ENCODE data around the gene NR3C1. TPM values are rescaled to one million over a fixed set of nuclear protein-coding genes. Genes with fewer than 3 reads are reported as not detected.
A peak's percentile ranks its signal among the peaks of the same experiment; 100 is the strongest.

The NR3C1 gene
- total RNA-seq, 1 donor from 2014 or later, result 2.3 TPM

DNA sequence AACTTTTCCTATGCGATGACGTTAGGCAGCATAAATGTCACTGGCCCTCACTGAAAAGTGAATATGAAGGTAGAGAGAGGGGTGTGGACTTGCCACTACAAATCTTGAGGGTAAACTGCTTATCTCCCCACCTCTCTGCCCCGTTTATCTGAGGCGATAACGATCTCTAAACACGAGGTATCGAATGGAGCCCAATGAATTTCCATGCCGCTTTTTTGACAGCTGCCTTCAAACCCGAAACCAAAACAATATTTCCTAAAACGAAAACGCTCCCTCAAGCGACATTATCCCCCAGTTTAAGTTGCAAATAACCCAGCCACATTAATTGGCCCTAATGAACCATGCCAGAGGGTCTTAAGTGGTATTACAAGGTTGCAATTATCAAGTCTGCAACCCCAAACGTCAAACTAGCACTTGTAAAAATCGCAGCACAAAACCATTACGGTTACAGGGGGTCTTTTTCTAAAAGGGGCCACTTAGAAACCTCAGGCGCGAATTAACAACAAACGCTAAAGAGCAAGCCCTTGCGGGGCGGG lies 1.4 kb downstream of the NR3C1 start:
- TF ChIP-seq, protein P1, sequence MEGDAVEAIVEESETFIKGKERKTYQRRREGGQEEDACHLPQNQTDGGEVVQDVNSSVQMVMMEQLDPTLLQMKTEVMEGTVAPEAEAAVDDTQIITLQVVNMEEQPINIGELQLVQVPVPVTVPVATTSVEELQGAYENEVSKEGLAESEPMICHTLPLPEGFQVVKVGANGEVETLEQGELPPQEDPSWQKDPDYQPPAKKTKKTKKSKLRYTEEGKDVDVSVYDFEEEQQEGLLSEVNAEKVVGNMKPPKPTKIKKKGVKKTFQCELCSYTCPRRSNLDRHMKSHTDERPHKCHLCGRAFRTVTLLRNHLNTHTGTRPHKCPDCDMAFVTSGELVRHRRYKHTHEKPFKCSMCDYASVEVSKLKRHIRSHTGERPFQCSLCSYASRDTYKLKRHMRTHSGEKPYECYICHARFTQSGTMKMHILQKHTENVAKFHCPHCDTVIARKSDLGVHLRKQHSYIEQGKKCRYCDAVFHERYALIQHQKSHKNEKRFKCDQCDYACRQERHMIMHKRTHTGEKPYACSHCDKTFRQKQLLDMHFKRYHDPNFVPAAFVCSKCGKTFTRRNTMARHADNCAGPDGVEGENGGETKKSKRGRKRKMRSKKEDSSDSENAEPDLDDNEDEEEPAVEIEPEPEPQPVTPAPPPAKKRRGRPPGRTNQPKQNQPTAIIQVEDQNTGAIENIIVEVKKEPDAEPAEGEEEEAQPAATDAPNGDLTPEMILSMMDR (IDR thresholded peaks at IDR 0.05; ENCODE audit: partially characterized antibody, unreplicated experiment), result no peak
- H3K36me3 Mint-ChIP-seq (ENCODE audit: unreplicated experiment), result no peaks in the 10 kb centered on the region
- peaks cover 2% of the 10 kb centered on the region for H3K4me1 Mint-ChIP-seq (ENCODE audit: low read depth, unreplicated experiment)
- peak overlapping the region; percentile 82 for H3K4me3 Mint-ChIP-seq (ENCODE audit: unreplicated experiment)
- H3K9me3 Mint-ChIP-seq (ENCODE audit: unreplicated experiment), result peaks cover 8% of the 10 kb centered on the region
- no peak overlapping the region for H3K27ac Mint-ChIP-seq (ENCODE audit: unreplicated experiment)
- H3K27me3 Mint-ChIP-seq (ENCODE audit: unreplicated experiment), result peaks cover 9% of the 10 kb centered on the region
- DNase-seq, result no peak

DNA sequence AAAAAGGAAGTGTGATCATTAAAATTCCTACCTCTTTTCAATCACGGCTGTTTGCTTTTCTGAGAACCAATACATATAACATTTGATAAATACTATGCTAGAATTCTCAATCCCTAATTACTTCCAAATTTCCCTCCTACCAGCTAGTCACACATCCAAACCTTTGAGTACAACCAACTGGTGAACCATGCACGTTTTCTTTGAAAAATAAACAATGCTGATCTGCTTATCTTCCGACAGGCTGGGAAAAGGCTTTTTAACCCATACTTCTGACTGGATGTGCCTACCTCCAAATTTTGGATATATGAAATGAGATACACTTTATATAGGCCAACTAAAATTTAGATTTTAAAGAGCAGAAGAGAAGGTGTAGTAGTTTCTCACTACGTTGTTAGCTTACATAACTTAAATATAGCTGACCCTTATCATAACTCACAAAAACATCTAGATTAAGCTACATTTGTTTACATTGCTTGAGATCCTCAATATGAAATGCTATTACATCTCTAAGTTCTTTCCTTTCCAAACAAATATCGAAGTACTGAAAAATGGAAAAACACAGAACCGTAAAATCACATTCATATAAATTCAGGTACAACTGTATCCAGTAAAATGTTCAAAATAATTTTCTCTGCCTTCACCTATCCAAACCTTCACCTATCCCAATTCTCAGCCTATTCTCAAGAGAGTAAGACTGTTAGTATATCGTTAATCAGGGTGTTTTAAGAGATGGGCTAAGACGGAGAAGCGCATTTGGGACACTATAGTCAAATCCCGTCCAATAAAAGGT lies 2.1 kb downstream of the NR3C1 start:
- DNase-seq, result no peak
- H3K27me3 Mint-ChIP-seq (ENCODE audit: unreplicated experiment), result peaks cover 9% of the 10 kb centered on the region
- TF ChIP-seq, protein P1 (IDR thresholded peaks at IDR 0.05; ENCODE audit: partially characterized antibody, unreplicated experiment), result no peak
- peaks cover 8% of the 10 kb centered on the region for H3K9me3 Mint-ChIP-seq (ENCODE audit: unreplicated experiment)
- H3K27ac Mint-ChIP-seq (ENCODE audit: unreplicated experiment), result no peak overlapping the region
- H3K36me3 Mint-ChIP-seq (ENCODE audit: unreplicated experiment), result no peaks in the 10 kb centered on the region
- H3K4me3 Mint-ChIP-seq (ENCODE audit: unreplicated experiment), result peak overlapping the region; percentile 82
- peaks cover 2% of the 10 kb centered on the region for H3K4me1 Mint-ChIP-seq (ENCODE audit: low read depth, unreplicated experiment)

DNA sequence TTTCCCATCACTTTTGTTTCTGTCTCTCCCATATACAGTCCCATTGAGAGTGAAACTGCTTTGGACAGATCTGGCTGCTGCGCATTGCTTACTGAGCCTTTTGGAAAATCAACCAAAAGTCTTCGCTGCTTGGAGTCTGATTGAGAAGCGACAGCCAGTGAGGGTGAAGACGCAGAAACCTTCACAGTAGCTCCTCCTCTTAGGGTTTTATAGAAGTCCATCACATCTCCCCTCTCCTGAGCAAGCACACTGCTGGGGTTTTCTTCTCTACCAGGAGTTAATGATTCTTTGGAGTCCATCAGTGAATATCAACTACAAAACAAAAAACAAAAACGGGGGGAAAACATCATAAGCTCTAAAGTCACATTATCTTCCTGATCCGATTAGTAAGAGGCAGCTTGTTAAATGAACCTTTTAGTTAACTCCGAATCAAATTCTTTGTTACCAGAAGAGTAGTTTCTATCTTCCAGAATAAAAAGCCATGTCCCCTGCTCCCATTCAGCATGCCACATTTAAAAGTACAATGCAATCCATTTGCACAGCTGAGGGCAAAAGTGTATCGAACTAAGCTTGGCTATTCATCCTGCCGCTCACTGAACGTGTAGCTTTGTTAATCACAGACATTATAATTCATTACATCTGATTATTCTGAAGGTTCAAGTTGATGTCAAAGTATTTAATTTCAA lies 2.8 kb downstream of the NR3C1 start:
- Mint-ChIP-seq H3K9me3 (ENCODE audit: unreplicated experiment) (peaks cover 6% of the 10 kb centered on the region), H3K27ac (ENCODE audit: unreplicated experiment) (no peak overlapping the region), H3K4me3 (ENCODE audit: unreplicated experiment) (no peak overlapping the region), H3K4me1 (ENCODE audit: low read depth, unreplicated experiment) (peaks cover 2% of the 10 kb centered on the region), H3K36me3 (ENCODE audit: unreplicated experiment) (no peaks in the 10 kb centered on the region), H3K27me3 (ENCODE audit: unreplicated experiment) (peaks cover 9% of the 10 kb centered on the region)
- DNase-seq, result no peak
- TF ChIP-seq, protein P1 (IDR thresholded peaks at IDR 0.05; ENCODE audit: partially characterized antibody, unreplicated experiment), result no peak

DNA sequence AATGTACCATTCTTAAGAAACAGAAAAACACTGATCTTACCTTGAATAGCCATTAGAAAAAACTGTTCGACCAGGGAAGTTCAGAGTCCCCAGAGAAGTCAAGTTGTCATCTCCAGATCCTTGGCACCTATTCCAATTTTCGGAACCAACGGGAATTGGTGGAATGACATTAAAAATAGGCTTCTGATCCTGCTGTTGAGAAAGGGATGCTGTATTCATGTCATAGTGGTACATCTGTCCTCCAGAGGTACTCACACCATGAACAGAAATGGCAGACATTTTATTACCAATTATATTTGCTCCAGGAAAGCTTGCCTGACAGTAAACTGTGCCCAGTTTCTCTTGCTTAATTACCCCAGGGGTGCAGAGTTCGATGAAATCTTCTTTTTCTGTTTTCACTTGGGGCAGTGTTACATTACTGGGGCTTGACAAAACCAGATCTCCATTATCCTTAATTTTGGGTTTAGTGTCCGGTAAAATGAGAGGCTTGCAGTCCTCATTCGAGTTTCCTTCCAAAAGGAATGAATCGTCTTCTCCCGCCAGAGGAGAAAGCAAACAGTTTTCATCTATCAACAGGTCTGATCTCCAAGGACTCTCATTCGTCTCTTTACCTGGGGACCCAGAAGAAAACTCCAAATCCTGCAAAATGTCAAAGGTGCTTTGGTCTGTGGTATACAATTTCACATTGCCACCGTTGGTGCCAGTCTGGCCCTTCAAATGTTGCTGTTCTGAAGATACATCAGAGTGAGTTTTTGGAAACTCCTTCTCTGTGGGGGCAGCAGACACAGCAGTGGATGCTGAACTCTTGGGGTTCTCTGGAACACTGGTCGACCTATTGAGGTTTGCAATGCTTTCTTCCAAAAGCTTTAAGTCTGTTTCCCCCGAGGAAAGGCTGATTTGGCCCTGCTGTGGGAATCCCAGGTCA lies 3.6 kb downstream of the NR3C1 start:
- H3K27ac Mint-ChIP-seq (ENCODE audit: unreplicated experiment), result no peak overlapping the region
- peaks cover 9% of the 10 kb centered on the region for H3K27me3 Mint-ChIP-seq (ENCODE audit: unreplicated experiment)
- H3K4me1 Mint-ChIP-seq (ENCODE audit: low read depth, unreplicated experiment), result peaks cover 2% of the 10 kb centered on the region
- TF ChIP-seq, protein P1 (IDR thresholded peaks at IDR 0.05; ENCODE audit: partially characterized antibody, unreplicated experiment), result no peak
- peaks cover 2% of the 10 kb centered on the region for H3K9me3 Mint-ChIP-seq (ENCODE audit: unreplicated experiment)
- no peaks in the 10 kb centered on the region for H3K36me3 Mint-ChIP-seq (ENCODE audit: unreplicated experiment)
- DNase-seq, result no peak
- H3K4me3 Mint-ChIP-seq (ENCODE audit: unreplicated experiment), result no peak overlapping the region

Measured in glutamatergic neuron (in vitro differentiated cells).